GM23338 (cell line): ENCODE measurements around the gene PIK3R3. TPM values are rescaled to one million over a fixed set of nuclear protein-coding genes. Genes with fewer than 3 reads are reported as not detected.

Experiments
- ATAC-seq: fragments of 200-7000 bp; cut with Tn5 transposase; 3 replicates; pipeline ENCODE4 v1.9.1; 2020
- DNase-seq: peaks from one replicate; pipeline ENCODE4 v3.0.0-alpha.2; 2015; ENCODE audit warnings: low spot score
- H2AFZ ChIP-seq: fragments of 200-600 bp; sonication (generic); 2 replicates; pipeline ENCODE4 v1.8.0; 2016; ENCODE audit warnings: antibody characterized with exemption, mild to moderate bottlenecking, moderate library complexity
- H3F3A ChIP-seq: fragments of 200-600 bp; sonication (generic); replicated peaks from 2 replicates; pipeline ENCODE4 v1.8.0; 2017; ENCODE audit warnings: antibody characterized with exemption, mixed run types, low read depth
- H3K27ac ChIP-seq: fragments of 200-600 bp; sonication (generic); 2 replicates; pipeline ENCODE4 v1.6.1; 2016; ENCODE audit warnings: low read depth
- H3K27me3 ChIP-seq: fragments of 200-600 bp; sonication (generic); 2 replicates; pipeline ENCODE4 v1.8.0; 2016; ENCODE audit warnings: mild to moderate bottlenecking, mixed run types, moderate library complexity; ENCODE audit not compliant: insufficient read depth
- H3K36me3 ChIP-seq: fragments of 200-600 bp; sonication (generic); 2 replicates; pipeline ENCODE4 v1.8.0; 2016; ENCODE audit warnings: mild to moderate bottlenecking; ENCODE audit not compliant: insufficient read depth
- H3K4me1 ChIP-seq: fragments of 200-600 bp; sonication (generic); 2 replicates; pipeline ENCODE4 v1.8.0; 2016; ENCODE audit warnings: mild to moderate bottlenecking, moderate library complexity; ENCODE audit not compliant: insufficient read depth
- H3K4me2 ChIP-seq: fragments of 200-600 bp; sonication (generic); 2 replicates; pipeline ENCODE4 v1.7.1; 2017; ENCODE audit warnings: mixed run types
- H3K4me3 ChIP-seq: fragments of 200-600 bp; sonication (generic); 2 replicates; pipeline ENCODE4 v1.6.1; 2016; ENCODE audit warnings: mixed run types
- H3K79me2 ChIP-seq: fragments of 200-600 bp; sonication (generic); replicated peaks from 2 replicates; pipeline ENCODE4 v1.8.0; 2017; ENCODE audit warnings: mild to moderate bottlenecking; ENCODE audit not compliant: insufficient read depth
- H3K9me2 ChIP-seq: fragments of 200-600 bp; sonication (generic); 2 replicates; pipeline ENCODE4 v1.8.0; 2017; ENCODE audit not compliant: insufficient read depth
- H4K20me1 ChIP-seq: fragments of 200-600 bp; sonication (generic); replicated peaks from 2 replicates; pipeline ENCODE4 v1.8.0; 2017; ENCODE audit warnings: mild to moderate bottlenecking; ENCODE audit not compliant: insufficient read depth
- H3K27ac Mint-ChIP-seq: 2 replicates; pipeline ENCODE4 v1.8.0; 2020; ENCODE audit warnings: inconsistent platforms, mild to moderate bottlenecking, moderate library complexity, mixed read lengths
- H3K27me3 Mint-ChIP-seq: 3 replicates; pipeline ENCODE4 v1.8.0; 2022; ENCODE audit warnings: low read depth, mild to moderate bottlenecking, moderate library complexity, mixed read lengths, inconsistent platforms; ENCODE audit not compliant: insufficient read depth, poor library complexity
- H3K36me3 Mint-ChIP-seq: 3 replicates; pipeline ENCODE4 v1.8.0; 2021; ENCODE audit warnings: low read depth, mild to moderate bottlenecking, inconsistent platforms, moderate library complexity, mixed read lengths
- H3K4me1 Mint-ChIP-seq: 3 replicates; pipeline ENCODE4 v1.8.0; 2020; ENCODE audit warnings: mild to moderate bottlenecking, inconsistent platforms, mixed read lengths
- H3K4me3 Mint-ChIP-seq: 3 replicates; pipeline ENCODE4 v1.8.0; 2021; ENCODE audit warnings: moderate library complexity, mild to moderate bottlenecking, inconsistent platforms, mixed read lengths
- H3K9me3 Mint-ChIP-seq: 3 replicates; pipeline ENCODE4 v1.8.0; 2020; ENCODE audit warnings: moderate library complexity, mild to moderate bottlenecking, inconsistent platforms, mixed read lengths
- CREB1 ChIP-seq: fragments of 250-450 bp; sonication (Bioruptor Pico); IDR thresholded peaks from 2 replicates; pipeline ENCODE4 v1.5.0; 2020; ENCODE audit warnings: low read depth, mild to moderate bottlenecking, moderate library complexity
- CTCF ChIP-seq, 2 experiments: fragments of 200-600 bp in 1 of 2; sonication (generic) in 1 of 2; conservative IDR thresholded peaks; 2 replicates each; pipeline versions ENCODE4 v1.5.1 to v1.6.1; 2016 to 2017; ENCODE audit warnings: antibody characterized with exemption in 2 of 2, low read depth in 2 of 2, mild to moderate bottlenecking in 2 of 2, moderate library complexity in 1 of 2
- ETS1 ChIP-seq: IDR thresholded peaks from 2 replicates; pipeline ENCODE4 v1.6.1; 2016; ENCODE audit warnings: antibody characterized with exemption
- EZH2 ChIP-seq: fragments of 200-600 bp; sonication (generic); IDR thresholded peaks from one replicate; pipeline ENCODE4 v1.8.0; 2017; ENCODE audit warnings: antibody characterized with exemption, mild to moderate bottlenecking, low read depth; ENCODE audit not compliant: unreplicated experiment
- EZH2phosphoT487 ChIP-seq: fragments of 200-600 bp; sonication (generic); IDR thresholded peaks from one replicate; pipeline ENCODE4 v1.8.1; 2018; ENCODE audit warnings: antibody characterized with exemption; ENCODE audit not compliant: unreplicated experiment
- JUNB ChIP-seq: IDR thresholded peaks from one replicate; pipeline ENCODE4 v1.6.1; 2016; ENCODE audit warnings: antibody characterized with exemption; ENCODE audit not compliant: unreplicated experiment
- NANOG ChIP-seq: IDR thresholded peaks from 2 replicates; pipeline ENCODE4 v1.6.1; 2016; ENCODE audit warnings: antibody characterized with exemption, borderline replicate concordance
- POLR2AphosphoS5 ChIP-seq: IDR thresholded peaks from 2 replicates; pipeline ENCODE4 v1.6.1; 2016; ENCODE audit warnings: antibody characterized with exemption, low read depth
- REST ChIP-seq: IDR thresholded peaks from one replicate; pipeline ENCODE4 v1.6.1; 2018; ENCODE audit warnings: antibody characterized with exemption; ENCODE audit not compliant: unreplicated experiment
- STAT1 ChIP-seq: IDR thresholded peaks from one replicate; pipeline ENCODE4 v1.6.1; 2016; ENCODE audit warnings: antibody characterized with exemption; ENCODE audit not compliant: unreplicated experiment
- ZNF114 ChIP-seq: fragments of 250-450 bp; sonication (Bioruptor Pico); IDR thresholded peaks from 2 replicates; pipeline ENCODE4 v1.5.0; 2020; ENCODE audit warnings: mild to moderate bottlenecking, moderate library complexity
- ZNF331 ChIP-seq: fragments of 250-450 bp; sonication (Bioruptor Pico); IDR thresholded peaks from 2 replicates; pipeline ENCODE4 v1.5.0; 2020; ENCODE audit warnings: low read depth, mild to moderate bottlenecking, moderate library complexity
- ZNF462 ChIP-seq: fragments of 250-450 bp; sonication (Bioruptor Pico); IDR thresholded peaks from 2 replicates; pipeline ENCODE4 v1.5.0; 2020; ENCODE audit warnings: mild to moderate bottlenecking, moderate library complexity
- polyA plus RNA-seq: library from polyadenylated mRNA; unstranded; fragments of >200 nt; fragmentation: Nextera tagmentation; extraction: Ambion mirVana; gene quantifications from 2 replicates; pipeline ENCODE4 v1.2.1, GENCODE V29; 2016
- total RNA-seq: library from RNA; depleted of rRNA; stranded (reverse); fragments of >200 nt; shearing (Covaris generic); gene quantifications from 2 replicates; pipeline ENCODE4 v1.2.3, GENCODE V29; 2014

Gene PIK3R3
- total and polyA plus RNA-seq, 2 experiments from 2014 or later: 7.5 to 8.6 TPM

- Mint-ChIP-seq H3K27me3 (peaks cover 3% of the 10 kb centered on the region), H3K4me3 (no peak overlapping the region), H3K4me1 (peaks cover 19% of the 10 kb centered on the region), H3K9me3 (no peaks in the 10 kb centered on the region; the same call in 2 of the 3 replicates), H3K36me3 (no peaks in the 10 kb centered on the region), H3K27ac (0 out of 2 replicates have a peak overlapping the region, but pooled peaks have one; percentile 63)
- Histone ChIP-seq H2AFZ (no peak overlapping the region), H3K27ac (no peak overlapping the region), H3K9me2 (peaks cover 7% of the 10 kb centered on the region; the same call in 1 of the 2 replicates), H3K27me3 (no peaks in the 10 kb centered on the region), H3K4me1 (peaks cover 15% of the 10 kb centered on the region; the same call in 1 of the 2 replicates), H3K4me3 (no peak overlapping the region), H3K79me2 (peaks cover 7% of the 10 kb centered on the region), H3K4me2 (no peak overlapping the region), H3F3A (no peaks in the 10 kb centered on the region), H4K20me1 (no peaks in the 10 kb centered on the region), H3K36me3 (no peaks in the 10 kb centered on the region)
- ATAC-seq (no peak), DNase-seq (no peak)
- TF ChIP-seq EZH2 (no peak), POLR2AphosphoS5 (no peak), ETS1 (no peak), ZNF331 (CRISPR knock-in tag) (no peak), EZH2phosphoT487 (no peak), JUNB (no peak), ZNF114 (no peak), NANOG (no peak), ZNF462 (CRISPR knock-in tag) (no peak), CTCF (conservative IDR thresholded peaks at IDR 0.05; ENCODE audit: low read depth in 2 of 2) (no peak), CREB1 (no peak), REST (no peak), STAT1 (no peak)
Observed at GRCh38 chr1:46113948-46114347, 18.5 kb downstream of the PIK3R3 start.
